Ecto neural progenitor cell (in vitro differentiated cells): ENCODE data around the gene RPL7A.
A peak's percentile ranks its signal among the peaks of the same experiment; 100 is the strongest.
"Not testable (repeated sequence)": the region's sequence is repeated elsewhere in the genome, so short reads cannot be mapped to it uniquely, and the experiment has no call there.

Experiments
- DNase-seq: peaks from one replicate; pipeline ENCODE4 v3.0.0-alpha.2; 2018; ENCODE audit warnings: low spot score

Gene RPL7A

DNA sequence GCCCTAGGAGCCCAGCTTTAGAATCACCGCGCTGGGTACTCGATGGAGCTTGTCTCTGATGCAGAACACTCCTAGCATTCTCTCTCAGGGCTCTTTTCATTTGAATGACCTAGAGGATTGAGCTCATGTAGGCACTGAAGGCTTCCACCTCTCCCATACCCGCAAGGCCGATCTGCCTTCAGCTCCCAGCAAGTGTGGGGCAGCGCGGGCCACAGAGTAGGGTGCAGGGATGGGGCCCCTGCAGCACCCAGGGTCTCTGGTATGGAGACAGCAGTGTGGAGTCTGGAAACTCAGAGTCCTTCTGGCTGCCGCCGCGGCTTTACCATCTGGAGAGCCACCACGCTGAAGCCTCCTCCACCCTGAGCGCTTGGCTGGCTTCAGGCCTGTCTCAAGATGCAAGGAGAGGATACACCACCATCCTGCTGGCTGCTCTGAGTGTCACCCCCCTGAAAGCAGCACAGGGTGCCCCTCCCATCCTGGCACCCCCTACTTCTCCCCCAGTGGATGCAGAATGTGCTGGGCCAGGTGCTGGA lies 41.1 kb downstream of the RPL7A start:
- DNase-seq = no peak

DNA sequence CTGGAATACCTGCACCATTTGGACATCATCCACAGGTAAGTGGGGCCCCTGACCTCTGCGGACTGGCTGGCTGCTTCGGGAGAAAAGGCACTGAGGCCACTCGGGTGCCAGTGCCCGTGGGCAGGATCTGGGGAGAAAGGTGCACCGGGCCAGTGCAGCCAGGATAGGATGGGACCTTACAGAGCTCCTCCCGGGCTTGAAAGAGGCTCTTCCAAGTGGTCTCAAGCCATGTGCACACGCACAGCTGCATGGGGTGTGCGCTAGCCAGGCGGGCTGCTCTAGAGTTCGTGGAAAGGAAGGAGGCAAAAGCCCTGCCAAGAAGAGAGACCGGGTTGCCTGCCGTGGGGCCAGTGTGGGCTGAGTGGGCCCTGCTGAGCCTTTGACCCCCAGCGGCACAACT lies 41.5 kb downstream of the RPL7A start:
- no peak for DNase-seq

- DNase-seq = no peak
Observed at GRCh38 chr9:133390713-133391112, 42.7 kb downstream of the RPL7A start.

DNA sequence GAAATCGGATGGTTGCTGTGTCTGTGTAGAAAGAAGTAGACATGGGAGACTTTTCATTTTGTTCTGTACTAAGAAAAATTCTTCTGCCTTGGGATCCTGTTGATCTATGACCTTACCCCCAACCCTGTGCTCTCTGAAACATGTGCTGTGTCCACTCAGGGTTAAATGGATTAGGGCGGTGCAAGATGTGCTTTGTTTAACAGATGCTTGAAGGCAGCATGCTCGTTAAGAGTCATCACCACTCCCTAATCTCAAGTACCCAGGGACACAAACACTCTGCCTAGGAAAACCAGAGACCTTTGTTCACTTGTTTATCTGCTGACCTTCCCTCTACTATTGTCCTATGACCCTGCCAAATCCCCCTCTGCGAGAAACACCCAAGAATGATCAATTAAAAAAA lies 43.4 kb downstream of the RPL7A start:
- DNase-seq = not testable (repeated sequence)

- not testable (repeated sequence) for DNase-seq
Observed at GRCh38 chr9:133392308-133392707, 44.3 kb downstream of the RPL7A start.

DNA sequence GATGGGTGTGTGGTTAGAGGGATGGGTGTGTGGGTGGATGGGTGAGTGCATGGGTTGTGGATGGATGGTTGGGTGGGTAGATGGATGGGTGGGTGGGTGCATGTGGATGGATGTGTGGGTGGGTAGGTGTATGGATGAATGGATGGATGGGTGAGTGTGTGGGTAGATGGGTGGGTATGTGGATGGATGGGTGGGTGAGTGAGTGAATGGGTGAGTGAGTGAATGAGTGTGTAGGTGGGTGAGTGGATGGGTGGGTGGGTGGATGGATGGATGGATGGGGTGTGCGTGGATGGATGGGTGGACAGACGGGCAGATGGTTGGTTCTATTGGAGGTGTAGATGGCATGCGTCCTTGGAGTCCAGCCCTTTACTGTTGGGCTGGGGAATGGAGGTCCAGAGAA lies 45.4 kb downstream of the RPL7A start:
- DNase-seq = no peak

GRCh38 chr9:133394687-133395271 lies 46.8 kb downstream of the RPL7A start:
- no peak for DNase-seq

DNA sequence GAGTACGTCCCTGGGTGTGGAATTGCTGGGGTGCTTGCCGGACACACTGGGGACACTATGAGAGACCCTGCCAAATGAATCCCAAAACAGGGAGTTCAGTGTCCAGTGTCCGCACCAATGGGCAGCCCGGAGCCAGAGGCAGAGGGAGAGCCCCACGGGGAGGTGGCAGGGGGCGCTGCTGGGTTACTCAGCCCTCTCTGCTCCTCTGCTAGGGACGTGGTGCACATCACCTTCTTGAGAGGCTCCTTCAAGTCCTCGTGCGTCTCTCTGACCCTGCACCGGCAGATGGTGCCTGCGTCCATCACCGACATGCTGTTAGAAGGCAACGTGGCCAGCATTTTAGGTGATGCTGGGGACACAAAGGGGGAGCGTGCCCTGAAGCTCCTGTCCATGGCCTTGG lies 48.9 kb downstream of the RPL7A start:
- DNase-seq = peak; percentile 72

GRCh38 chr9:133397370-133397769 lies 49.4 kb downstream of the RPL7A start:
- no peak for DNase-seq

DNA sequence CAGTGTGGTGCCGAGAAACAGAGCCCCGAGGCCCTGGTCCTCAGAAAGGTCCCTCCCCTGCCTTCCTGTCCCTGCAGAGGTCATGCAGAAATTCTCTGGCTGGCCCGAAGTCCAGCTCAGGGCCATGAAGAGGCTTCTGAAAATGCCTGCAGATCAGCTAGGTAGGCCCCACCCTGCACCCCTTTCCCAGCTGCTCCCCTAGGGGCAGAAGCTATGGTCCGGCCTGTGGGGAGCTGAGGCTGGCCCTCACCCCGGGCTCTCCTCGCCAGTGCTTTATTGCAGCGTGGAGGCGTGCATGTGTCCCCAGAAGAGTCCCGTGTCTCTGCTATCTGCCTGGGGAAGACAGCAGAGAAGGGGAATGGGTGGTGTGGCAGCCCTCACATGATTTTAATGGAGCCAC lies 49.9 kb downstream of the RPL7A start:
- DNase-seq = no peak

GRCh38 chr9:133400292-133400691 lies 52.3 kb downstream of the RPL7A start:
- no peak for DNase-seq
